Neutrophil (primary cell): ENCODE data around the gene CMTM7.

Experiments
- H3K27ac ChIP-seq: fragments of 200-600 bp; sonication (generic); 2 replicates; pipeline ENCODE4 v1.5.1; 2016; ENCODE audit warnings: mild to moderate bottlenecking, moderate library complexity
- H3K27me3 ChIP-seq: fragments of 200-600 bp; sonication (generic); 2 replicates; pipeline ENCODE4 v1.6.0; 2016; ENCODE audit warnings: mild to moderate bottlenecking
- H3K36me3 ChIP-seq: fragments of 200-600 bp; sonication (generic); 2 replicates; pipeline ENCODE4 v1.5.1; 2017
- H3K4me1 ChIP-seq, 2 experiments: fragments of 200-600 bp in 1 of 2; sonication (generic) in 1 of 2; 1 replicate in 1 of 2; 2 replicates in 1 of 2; pipeline versions ENCODE4 v1.5.1 to v1.6.1; 2013 to 2016; ENCODE audit warnings: low read depth in 1 of 2, low read length in 1 of 2, mild to moderate bottlenecking in 1 of 2, moderate library complexity in 1 of 2; ENCODE audit not compliant: control insufficient read depth in 1 of 2, insufficient read depth in 1 of 2
- H3K4me3 ChIP-seq, 2 experiments: fragments of 200-600 bp in 1 of 2; sonication (generic) in 1 of 2; 1 replicate in 1 of 2; 2 replicates in 1 of 2; pipeline ENCODE4 v1.5.1; 2013 to 2016; ENCODE audit warnings: low read depth in 1 of 2, low read length in 1 of 2, mild to moderate bottlenecking in 1 of 2, moderate library complexity in 1 of 2
- H3K9me3 ChIP-seq: fragments of 200-600 bp; sonication (generic); 2 replicates; pipeline ENCODE4 v1.5.1; 2016
- TF ChIP-seq, protein P1 (sequence below): fragments of 200-600 bp; sonication (generic); IDR thresholded peaks from 2 replicates; pipeline ENCODE4 v1.5.1; 2016; ENCODE audit warnings: antibody characterized with exemption

Gene CMTM7

DNA sequence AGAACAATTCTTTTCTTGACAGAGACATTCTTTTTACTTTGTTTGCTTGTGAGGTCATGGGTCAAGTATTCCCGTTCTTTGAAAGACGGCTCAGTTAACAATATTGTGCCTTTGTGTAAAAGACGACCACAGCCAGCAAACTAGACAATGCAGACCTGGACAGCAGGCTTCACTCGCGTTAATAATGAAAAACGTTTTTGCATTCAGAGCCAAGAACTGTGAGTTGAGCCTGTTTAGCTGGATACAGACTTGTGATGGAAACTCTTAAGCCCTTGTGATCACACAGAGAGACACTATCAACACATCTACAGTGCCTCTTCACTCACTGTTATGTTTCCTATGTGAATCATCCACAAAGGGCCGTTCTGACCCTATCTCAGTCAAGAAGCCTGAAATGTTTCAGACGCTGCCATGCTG is 37.3 kb upstream of the CMTM7 start:
- H3K9me3 ChIP-seq, result no peaks in the 10 kb centered on the region
- TF ChIP-seq, protein P1, sequence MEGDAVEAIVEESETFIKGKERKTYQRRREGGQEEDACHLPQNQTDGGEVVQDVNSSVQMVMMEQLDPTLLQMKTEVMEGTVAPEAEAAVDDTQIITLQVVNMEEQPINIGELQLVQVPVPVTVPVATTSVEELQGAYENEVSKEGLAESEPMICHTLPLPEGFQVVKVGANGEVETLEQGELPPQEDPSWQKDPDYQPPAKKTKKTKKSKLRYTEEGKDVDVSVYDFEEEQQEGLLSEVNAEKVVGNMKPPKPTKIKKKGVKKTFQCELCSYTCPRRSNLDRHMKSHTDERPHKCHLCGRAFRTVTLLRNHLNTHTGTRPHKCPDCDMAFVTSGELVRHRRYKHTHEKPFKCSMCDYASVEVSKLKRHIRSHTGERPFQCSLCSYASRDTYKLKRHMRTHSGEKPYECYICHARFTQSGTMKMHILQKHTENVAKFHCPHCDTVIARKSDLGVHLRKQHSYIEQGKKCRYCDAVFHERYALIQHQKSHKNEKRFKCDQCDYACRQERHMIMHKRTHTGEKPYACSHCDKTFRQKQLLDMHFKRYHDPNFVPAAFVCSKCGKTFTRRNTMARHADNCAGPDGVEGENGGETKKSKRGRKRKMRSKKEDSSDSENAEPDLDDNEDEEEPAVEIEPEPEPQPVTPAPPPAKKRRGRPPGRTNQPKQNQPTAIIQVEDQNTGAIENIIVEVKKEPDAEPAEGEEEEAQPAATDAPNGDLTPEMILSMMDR, result no peak
- no peak overlapping the region for H3K4me3 ChIP-seq
- peaks cover 5 to 6% of the 10 kb centered on the region in 2 experiments for H3K4me1 ChIP-seq
- H3K27ac ChIP-seq, result no peak overlapping the region
- H3K36me3 ChIP-seq, result no peaks in the 10 kb centered on the region
- no peaks in the 10 kb centered on the region for H3K27me3 ChIP-seq

DNA sequence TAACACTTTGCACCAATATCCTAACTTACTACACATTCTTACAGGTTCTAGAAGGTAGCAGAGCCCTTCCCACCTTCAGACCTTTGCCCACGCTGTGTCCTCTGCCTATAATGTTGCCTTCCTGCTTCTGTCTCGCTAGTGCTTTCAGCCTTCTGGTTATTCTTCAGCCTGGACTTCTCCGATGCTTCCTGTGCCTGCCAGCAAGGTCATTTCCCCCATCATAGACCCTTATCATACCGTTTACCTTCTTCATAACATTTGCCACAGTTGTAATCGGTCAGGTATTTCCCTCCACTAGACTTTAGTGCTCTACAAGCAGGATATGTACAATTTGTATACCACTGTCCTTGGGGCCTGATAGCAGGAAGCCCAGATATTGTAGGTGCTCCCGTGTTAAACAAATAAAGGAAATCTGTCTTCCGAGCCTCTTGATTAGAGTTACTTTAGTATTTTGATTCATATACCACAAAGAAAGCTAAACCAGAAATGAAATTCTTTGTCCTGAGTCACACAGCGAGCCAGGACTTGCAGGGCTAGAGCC is 35.8 kb upstream of the CMTM7 start:
- no peaks in the 10 kb centered on the region for H3K27me3 ChIP-seq
- TF ChIP-seq, protein P1, result no peak
- H3K27ac ChIP-seq, result no peak overlapping the region

DNA sequence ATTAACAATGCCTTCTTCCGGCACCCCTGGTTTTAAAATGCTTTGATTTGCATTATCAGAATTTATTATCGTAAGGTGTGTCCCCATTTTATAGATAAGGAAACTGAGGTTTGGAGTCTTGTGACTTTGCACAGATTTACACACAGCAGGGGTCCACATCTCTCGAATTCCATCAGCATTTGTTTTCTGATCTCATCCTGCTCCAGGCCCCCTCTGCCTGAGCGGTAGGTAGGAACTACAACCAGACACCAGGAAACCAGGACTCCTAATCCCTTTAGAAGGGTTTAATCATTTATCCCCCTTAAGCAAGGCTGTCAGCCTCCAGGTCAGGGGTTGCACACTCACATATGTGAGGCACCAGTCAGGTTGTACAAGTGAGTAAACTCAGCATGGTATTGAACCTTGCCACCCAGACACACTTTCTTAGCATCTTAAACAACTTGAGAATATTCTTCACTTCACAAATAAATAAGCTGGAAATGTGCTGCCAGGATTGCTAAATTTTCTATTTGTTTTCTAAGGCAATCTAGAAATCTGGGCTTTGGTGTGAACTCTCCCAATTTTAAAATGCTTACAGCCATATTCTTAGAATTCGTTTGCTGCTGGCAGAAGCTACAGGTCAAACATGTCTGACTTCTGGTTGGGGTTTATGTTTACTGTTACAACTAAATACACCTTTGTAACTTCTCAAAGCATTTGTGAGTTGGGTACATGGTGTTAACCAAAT is 31.7 kb upstream of the CMTM7 start:
- Histone ChIP-seq H3K27me3 (no peaks in the 10 kb centered on the region), H3K4me1 (no peaks in the 10 kb centered on the region), H3K9me3 (no peaks in the 10 kb centered on the region), H3K27ac (no peak overlapping the region), H3K4me3 (no peak overlapping the region), H3K36me3 (no peaks in the 10 kb centered on the region)
- TF ChIP-seq, protein P1, result no peak

More for the DNA sequence above, 35.8 kb upstream of the CMTM7 start:
- Histone ChIP-seq H3K4me3 (no peak overlapping the region), H3K9me3 (no peaks in the 10 kb centered on the region), H3K4me1 (peaks cover 5 to 6% of the 10 kb centered on the region in 2 experiments), H3K36me3 (no peaks in the 10 kb centered on the region)

DNA sequence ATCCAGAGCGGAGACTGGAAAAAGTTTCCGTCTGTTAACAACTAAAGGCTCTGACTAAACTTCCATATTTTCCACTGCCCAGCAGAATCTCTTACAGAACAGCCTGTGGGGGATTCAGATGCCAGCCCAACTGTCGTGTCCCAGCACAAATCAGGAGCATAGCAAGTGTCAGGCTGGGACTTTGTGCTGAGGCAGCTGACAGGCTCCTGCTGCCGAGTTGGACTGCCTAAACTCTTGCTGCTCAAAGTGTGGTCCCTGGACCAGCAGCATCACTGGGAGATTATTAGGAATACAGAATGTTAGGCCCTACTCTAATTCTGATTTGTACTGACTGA is 31.2 kb upstream of the CMTM7 start:
- TF ChIP-seq, protein P1, result no peak
- no peaks in the 10 kb centered on the region for H3K36me3 ChIP-seq

DNA sequence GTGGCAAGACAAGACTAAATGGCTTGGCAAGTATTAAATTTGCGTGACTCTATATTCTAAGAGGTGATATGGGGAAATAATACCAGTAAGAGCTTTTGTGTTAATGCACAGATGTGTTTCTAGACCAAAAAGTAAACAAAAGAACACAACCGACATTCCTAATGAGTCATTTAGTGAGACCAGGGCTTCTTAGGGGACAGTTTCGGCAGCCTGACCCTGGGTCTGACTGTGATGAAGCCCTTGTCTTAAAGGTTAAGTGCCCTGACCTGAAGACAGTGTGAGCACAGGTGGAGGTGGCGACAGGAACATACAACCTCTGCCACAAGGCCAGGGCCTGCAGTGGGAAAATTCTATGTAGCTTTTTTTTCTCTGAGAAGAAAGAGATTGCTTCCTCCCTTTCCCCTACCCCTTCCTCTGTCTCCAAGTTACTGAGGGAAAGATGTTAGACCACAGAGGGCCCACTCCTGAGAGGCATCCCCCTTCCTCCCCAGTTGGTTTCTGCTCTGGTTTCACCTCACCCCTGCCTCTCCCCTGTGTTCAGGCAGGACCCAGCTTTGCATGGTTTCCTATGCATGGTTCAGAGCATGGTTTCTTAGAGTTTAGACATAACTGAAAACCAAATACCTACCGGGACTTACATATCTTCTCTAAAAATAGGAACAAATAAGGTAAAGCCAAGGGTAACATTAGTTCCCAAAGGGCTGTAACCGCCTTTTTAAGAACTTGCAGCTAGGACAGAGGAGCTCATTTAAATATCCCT is 24.8 kb upstream of the CMTM7 start:
- no peaks in the 10 kb centered on the region for H3K9me3 ChIP-seq
- TF ChIP-seq, protein P1, result no peak
- H3K27me3 ChIP-seq, result no peaks in the 10 kb centered on the region
- H3K4me1 ChIP-seq, result no peaks in the 10 kb centered on the region
- H3K27ac ChIP-seq, result no peak overlapping the region
- no peak overlapping the region for H3K4me3 ChIP-seq
- no peaks in the 10 kb centered on the region for H3K36me3 ChIP-seq

More for the DNA sequence above, 31.2 kb upstream of the CMTM7 start:
- Histone ChIP-seq H3K27me3 (no peaks in the 10 kb centered on the region), H3K4me3 (no peak overlapping the region), H3K27ac (no peak overlapping the region), H3K9me3 (no peaks in the 10 kb centered on the region), H3K4me1 (no peaks in the 10 kb centered on the region)
